Ovary (tissue), 9 donors: ENCODE results near the gene ATP23. TPM values are rescaled to one million over a fixed set of nuclear protein-coding genes. Genes with fewer than 3 reads are reported as not detected.

Experiments used
- DNase-seq, 5 donors: peaks; one replicate each; pipeline ENCODE4 v3.0.0-alpha.2; 2019 to 2020
- H3K27ac ChIP-seq, 2 donors: fragments of 200-600 bp; one replicate each; pipeline versions ENCODE4 v1.5.1 to v1.8.0; 2019 to 2022
- H3K27me3 ChIP-seq: fragments of 200-600 bp; one replicate; pipeline ENCODE4 v1.8.0; 2022
- H3K36me3 ChIP-seq: fragments of 200-600 bp; sonication (generic); one replicate; pipeline ENCODE4 v1.5.1; 2019
- H3K4me1 ChIP-seq: one replicate; pipeline ENCODE4 v1.8.1; 2013; ENCODE audit warnings: mild to moderate bottlenecking, moderate library complexity; ENCODE audit not compliant: insufficient read depth
- H3K4me3 ChIP-seq: fragments of 200-600 bp; sonication (generic); one replicate; pipeline ENCODE4 v1.5.1; 2017
- H3K9me3 ChIP-seq, 2 donors: fragments of 200-600 bp in 1 of 2; sonication (generic) in 1 of 2; one replicate each; pipeline versions ENCODE4 v1.5.1 to v1.8.1; 2013 to 2019; ENCODE audit warnings: mild to moderate bottlenecking in 1 of 2, moderate library complexity in 1 of 2
- CTCF ChIP-seq, 3 donors: fragments of 450-650 bp in 2 of 3; fragments of 200-600 bp in 1 of 3; IDR thresholded peaks; one replicate each; pipeline versions ENCODE4 v1.5.1 to v1.8.0; 2016 to 2022; ENCODE audit warnings: antibody characterized with exemption in 3 of 3, mild to moderate bottlenecking in 1 of 3
- EP300 ChIP-seq: sonication (generic); formaldehyde crosslinking; IDR thresholded peaks from one replicate; pipeline ENCODE4 v1.6.1; 2017; ENCODE audit warnings: antibody characterized with exemption
- POLR2A ChIP-seq: fragments of 450-650 bp; IDR thresholded peaks from one replicate; pipeline ENCODE4 v1.6.1; 2017; ENCODE audit warnings: antibody characterized with exemption, mild to moderate bottlenecking, moderate library complexity
- WGBS, 3 donors: extraction: QIAGEN DNeasy Blood & Tissue Kit in 1 of 3; methylation state at CpG; one replicate each; pipeline versions ENCODE4 v1.1.5 to v1.1.7; 2013 to 2017; 5-methylcytosine and 5-hydroxymethylcytosine counted together
- intact Hi-C, 4 donors: fragments of 100-400 bp; cut with DNase I; formaldehyde crosslinking; loops; one replicate each; pipeline versions ENCODE4 v1.11.0 to v1.15.1; 2022 to 2023
- polyA plus RNA-seq, 2 donors: library from polyadenylated mRNA; stranded (reverse); fragments of 200-250 nt in 1 of 2; fragments of 350-450 nt in 1 of 2; fragmentation: Illumina TruSeq in 1 of 2; extraction: RNeasy Lipid Tissue Mini Kit (QIAGEN cat#74804) in 1 of 2; gene quantifications; one replicate each; pipeline ENCODE4 v1.2.3, GENCODE V29; 2013 to 2014
- total RNA-seq, 7 donors: library from RNA; depleted of rRNA in 2 of 7; stranded (reverse); fragments of >200 nt in 2 of 7; fragmentation: NEBNext Ultra II Directional in 3 of 7; extraction: Animal tissue kit (Norgen Biotek cat#: 25700) in 3 of 7; gene quantifications; one replicate each; pipeline versions ENCODE4 v1.1.0 to v1.2.4, GENCODE V29; 2016 to 2023
- donor health status: DM: no; HTN: no; CAD: no; lungs with moderate emphysema.
- donor health status: DM: no; HTN: no; CAD: no.
- donor health status: Bipolar disorder and iron deficiency.
- donor health status: DM: yes; HTN: yes; CAD: no.
- donor health status: DM: no; HTN: no; CAD: no.
- donor health status: DM: yes; HTN: yes; CAD: no.

ATP23 gene
- total and polyA plus RNA-seq, 9 donors: 2.7 to 5.5 (median 4.6) TPM

DNA sequence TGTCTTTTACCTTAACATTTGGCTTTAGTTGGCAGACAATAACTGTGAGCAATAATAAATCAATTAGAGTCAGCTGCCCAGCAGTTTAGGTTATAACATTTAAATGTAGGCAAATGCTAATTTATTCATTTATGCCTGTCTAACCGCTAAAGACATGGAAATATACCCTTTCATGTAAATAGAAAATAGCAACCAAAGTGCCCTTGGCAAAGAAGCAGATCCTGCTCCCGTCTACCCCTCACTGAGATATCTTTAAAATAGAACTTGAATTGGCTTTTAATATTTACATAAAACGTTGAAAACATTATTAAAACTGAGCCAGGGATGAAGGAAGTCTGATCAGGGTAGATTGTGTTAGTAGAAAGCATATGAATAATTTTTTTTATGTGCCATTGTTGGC, 67.3 kb downstream of the ATP23 start:
- Histone ChIP-seq H3K4me1 (no peaks in the 10 kb centered on the region), H3K27ac (no peak overlapping the region), H3K27me3 (no peaks in the 10 kb centered on the region), H3K36me3 (no peaks in the 10 kb centered on the region), H3K9me3 (no peaks in the 10 kb centered on the region), H3K4me3 (no peak overlapping the region)
- TF ChIP-seq CTCF (IDR thresholded peaks at IDR 0.05) (no peak), EP300 (no peak), POLR2A (no peak)
- no peak for DNase-seq
- 9 to 31% (median 28%) methylated on average over 2 to 3 of the region's 3 CpGs for WGBS, 3 donors
- intact Hi-C loops: no loop called here

Other genes starting within 250 kb of the ATP23 start
- 100 to 1,000 TPM; 128 to 227 (median 200) TPM for gene OS9, start 247.4 kb upstream of the ATP23 start, total RNA-seq
- 100 to 1,000 TPM; 197 to 387 TPM for gene OS9, start 247.4 kb upstream of the ATP23 start, polyA plus RNA-seq
- gene AGAP2, start 202.8 kb upstream of the ATP23 start, total RNA-seq: under 1 TPM; 0.34 to 0.99 (median 0.60) TPM
- gene AGAP2, start 202.8 kb upstream of the ATP23 start, polyA plus RNA-seq: 1 to 10 TPM in 1 of 2 donors, under 1 TPM in 1; 0.33 to 1.3 TPM
- gene TSPAN31, start 196.5 kb upstream of the ATP23 start, total RNA-seq: 10 to 100 TPM; 27.7 to 64.0 (median 32.5) TPM
- gene TSPAN31, start 196.5 kb upstream of the ATP23 start, polyA plus RNA-seq: 10 to 100 TPM; 44.0 to 63.7 TPM
- gene CDK4, start 189.3 kb upstream of the ATP23 start, total RNA-seq: 100 to 1,000 TPM; 111 to 175 (median 122) TPM
- 100 to 1,000 TPM in 1 of 2 donors, 10 to 100 TPM in 1; 82.7 to 127 TPM for gene CDK4, start 189.3 kb upstream of the ATP23 start, polyA plus RNA-seq
- 10 to 100 TPM in 1 of 7 donors, 1 to 10 TPM in 6; 5.0 to 15.2 (median 7.7) TPM for gene MARCHF9, start 186.5 kb upstream of the ATP23 start, total RNA-seq
- 1 to 10 TPM; 5.0 to 7.9 TPM for gene MARCHF9, start 186.5 kb upstream of the ATP23 start, polyA plus RNA-seq
- gene CYP27B1, start 174.5 kb upstream of the ATP23 start, total RNA-seq: 1 to 10 TPM in 4 of 7 donors, under 1 TPM in 3; 0.12 to 2.5 (median 1.0) TPM
- gene CYP27B1, start 174.5 kb upstream of the ATP23 start, polyA plus RNA-seq: under 1 TPM; 0.18 to 0.30 TPM
- gene METTL1, start 169.5 kb upstream of the ATP23 start, total RNA-seq: 10 to 100 TPM in 6 of 7 donors, 1 to 10 TPM in 1; 5.7 to 48.6 (median 26.4) TPM
- 10 to 100 TPM; 10.6 to 29.3 TPM for gene METTL1, start 169.5 kb upstream of the ATP23 start, polyA plus RNA-seq
- gene EEF1AKMT3, start 169.0 kb upstream of the ATP23 start, total RNA-seq: 10 to 100 TPM; 11.0 to 18.0 (median 15.2) TPM
- gene EEF1AKMT3, start 169.0 kb upstream of the ATP23 start, polyA plus RNA-seq: 10 to 100 TPM; 10.4 to 15.0 TPM
- 10 to 100 TPM; 13.2 to 23.0 (median 20.1) TPM for gene TSFM, start 158.8 kb upstream of the ATP23 start, total RNA-seq
- gene TSFM, start 158.8 kb upstream of the ATP23 start, polyA plus RNA-seq: 10 to 100 TPM; 17.5 to 28.1 TPM
- 1 to 10 TPM; 1.4 to 5.3 (median 4.7) TPM for gene AVIL, start 122.8 kb upstream of the ATP23 start, total RNA-seq
- 1 to 10 TPM; 2.9 to 8.1 TPM for gene AVIL, start 122.8 kb upstream of the ATP23 start, polyA plus RNA-seq
- gene CTDSP2, start 94.8 kb upstream of the ATP23 start, total RNA-seq: 100 to 1,000 TPM in 6 of 7 donors, 10 to 100 TPM in 1; 73.1 to 212 (median 189) TPM
- gene CTDSP2, start 94.8 kb upstream of the ATP23 start, polyA plus RNA-seq: 100 to 1,000 TPM in 1 of 2 donors, 10 to 100 TPM in 1; 94.8 to 165 TPM